ENCODE data around the gene PSMB7.

Gene PSMB7

GRCh38 chr9:124309667-124310084 is 105.6 kb downstream of the PSMB7 start:
- Mint-ChIP-seq H3K4me1 (peaks cover 50% of the 10 kb centered on the region), H3K4me3 (no peak overlapping the region), H3K27ac (no peak overlapping the region), H3K9me3 (no peaks in the 10 kb centered on the region), H3K27me3 (no peaks in the 10 kb centered on the region), H3K36me3 (peaks cover 55% of the 10 kb centered on the region)
- ATAC-seq, result no peak

GRCh38 chr9:124308606-124309491 is 106.4 kb downstream of the PSMB7 start:
- peaks cover 43% of the 10 kb centered on the region for H3K4me1 Mint-ChIP-seq
- no peak overlapping the region for H3K27ac Mint-ChIP-seq
- peaks cover 50% of the 10 kb centered on the region for H3K36me3 Mint-ChIP-seq
- no peak for ATAC-seq
- H3K9me3 Mint-ChIP-seq, result no peaks in the 10 kb centered on the region
- H3K27me3 Mint-ChIP-seq, result no peaks in the 10 kb centered on the region
- no peak overlapping the region for H3K4me3 Mint-ChIP-seq

DNA sequence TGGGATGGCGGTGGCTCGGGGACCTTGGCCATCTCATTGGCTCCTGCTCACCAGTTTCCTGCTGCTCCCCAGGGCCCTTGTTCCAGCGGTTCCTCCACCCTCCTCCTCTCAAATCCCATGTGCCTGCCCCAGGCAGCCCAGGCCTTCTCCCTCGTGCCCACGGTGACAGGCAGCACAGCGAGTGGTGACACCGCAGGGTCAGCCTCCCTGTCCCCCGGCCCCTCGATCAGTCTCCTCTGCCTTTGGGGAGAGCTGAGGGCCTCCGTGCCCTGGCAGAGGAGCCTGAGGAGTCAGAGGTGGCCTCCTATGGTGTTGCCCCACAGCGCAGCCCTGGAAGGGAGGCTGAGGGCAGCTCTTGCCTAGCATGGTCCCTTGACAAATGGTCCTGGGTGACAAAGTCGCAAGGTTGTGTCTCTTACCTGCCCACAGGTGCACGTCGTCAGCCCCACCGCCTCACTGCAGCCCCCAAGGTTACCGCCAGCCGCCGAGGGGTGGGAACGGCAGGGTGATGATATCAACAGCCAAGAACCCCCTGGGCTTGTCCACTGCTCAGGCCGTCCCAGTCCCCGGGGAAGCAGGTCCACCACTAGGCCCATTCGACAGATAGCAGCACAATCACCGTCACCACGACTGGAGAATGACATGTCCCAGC is 107.7 kb downstream of the PSMB7 start:
- H3K4me1 Mint-ChIP-seq, result peaks cover 42% of the 10 kb centered on the region
- H3K9me3 Mint-ChIP-seq, result no peaks in the 10 kb centered on the region
- H3K27me3 Mint-ChIP-seq, result no peaks in the 10 kb centered on the region
- no peak overlapping the region for H3K4me3 Mint-ChIP-seq
- ATAC-seq, result no peak
- H3K27ac Mint-ChIP-seq, result peak overlapping the region; percentile 30
- peaks cover 50% of the 10 kb centered on the region for H3K36me3 Mint-ChIP-seq

GRCh38 chr9:124306098-124306735 is 109.0 kb downstream of the PSMB7 start:
- Mint-ChIP-seq H3K27me3 (no peaks in the 10 kb centered on the region), H3K27ac (peak overlapping the region; percentile 30), H3K9me3 (no peaks in the 10 kb centered on the region), H3K36me3 (peaks cover 39% of the 10 kb centered on the region), H3K4me3 (no peak overlapping the region), H3K4me1 (peaks cover 37% of the 10 kb centered on the region)
- ATAC-seq, result no peak

- Mint-ChIP-seq H3K27ac (no peak overlapping the region), H3K27me3 (no peaks in the 10 kb centered on the region), H3K4me1 (peaks cover 55% of the 10 kb centered on the region), H3K36me3 (peaks cover 50% of the 10 kb centered on the region), H3K4me3 (no peak overlapping the region), H3K9me3 (no peaks in the 10 kb centered on the region)
- ATAC-seq, result no peak
Measured at GRCh38 chr9:124304285-124304684, 111.0 kb downstream of the PSMB7 start.

GRCh38 chr9:124303762-124304161 is 111.5 kb downstream of the PSMB7 start:
- H3K36me3 Mint-ChIP-seq, result peaks cover 52% of the 10 kb centered on the region
- peaks cover 61% of the 10 kb centered on the region for H3K4me1 Mint-ChIP-seq
- H3K27ac Mint-ChIP-seq, result peak overlapping the region; percentile 59
- H3K27me3 Mint-ChIP-seq, result no peaks in the 10 kb centered on the region
- H3K9me3 Mint-ChIP-seq, result no peaks in the 10 kb centered on the region
- H3K4me3 Mint-ChIP-seq, result no peak overlapping the region
- ATAC-seq, result no peak

Data from stimulated activated memory B cell treated with anti-CD40 and anti-IgM and Interleukin-4, amounts not matched to agents 10 μg/mL and 1 μg/mL and 100 μg/mL, for 72 hours (primary cell).